Measurements from ENCODE around the gene ATXN7L3. TPM values are rescaled to one million over a fixed set of nuclear protein-coding genes. Genes with fewer than 3 reads are reported as not detected.

The ATXN7L3 gene
- total RNA-seq, 1 donor from 2014 or later = 38.9 TPM

DNA sequence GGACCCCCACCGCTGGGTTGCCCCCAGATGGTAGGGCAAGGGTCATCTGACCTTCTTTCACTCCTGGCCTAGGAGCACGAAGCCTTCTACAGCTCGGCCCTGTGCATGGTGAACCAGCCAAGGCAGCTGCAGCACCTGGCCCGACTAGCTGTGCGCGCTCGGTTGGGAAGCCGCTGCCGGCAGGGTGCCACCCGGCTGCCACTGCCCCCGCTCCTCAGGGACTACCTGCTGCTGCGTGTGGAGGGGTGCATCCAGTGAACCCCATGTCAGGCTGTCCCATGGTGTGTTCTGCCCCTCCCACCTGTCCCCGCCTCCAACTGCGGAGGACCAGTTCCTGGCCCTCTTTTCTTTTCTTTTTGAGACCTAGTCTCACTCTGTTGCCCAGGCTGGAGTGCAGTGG lies 21.6 kb downstream of the ATXN7L3 start:
- Histone ChIP-seq H3K9me3 (ENCODE audit: low read depth) (no peaks in the 10 kb centered on the region), H3F3A (ENCODE audit: low read depth) (no peaks in the 10 kb centered on the region), H3K36me3 (peaks cover 7% of the 10 kb centered on the region), H3K4me3 (no peak overlapping the region), H2AFZ (replicated peaks) (no peak overlapping the region), H3K79me2 (ENCODE audit: low read depth) (peaks cover 16% of the 10 kb centered on the region), H3K27me3 (no peaks in the 10 kb centered on the region), H3K27ac (no peak overlapping the region), H3K9ac (no peak overlapping the region), H4K20me1 (ENCODE audit: low read depth) (peaks cover 9% of the 10 kb centered on the region), H3K4me2 (no peak overlapping the region), H3K4me1 (no peaks in the 10 kb centered on the region)
- H3K27ac Mint-ChIP-seq = no peak overlapping the region
- H3K36me3 Mint-ChIP-seq = peaks cover 24% of the 10 kb centered on the region
- H3K4me1 Mint-ChIP-seq = no peaks in the 10 kb centered on the region
- peaks cover 4% of the 10 kb centered on the region for H3K27me3 Mint-ChIP-seq (ENCODE audit: insufficient read depth, low read depth)
- TF ChIP-seq EZH2phosphoT487 (IDR thresholded peaks at IDR 0.05) = no peak
- TF ChIP-seq, protein P1, sequence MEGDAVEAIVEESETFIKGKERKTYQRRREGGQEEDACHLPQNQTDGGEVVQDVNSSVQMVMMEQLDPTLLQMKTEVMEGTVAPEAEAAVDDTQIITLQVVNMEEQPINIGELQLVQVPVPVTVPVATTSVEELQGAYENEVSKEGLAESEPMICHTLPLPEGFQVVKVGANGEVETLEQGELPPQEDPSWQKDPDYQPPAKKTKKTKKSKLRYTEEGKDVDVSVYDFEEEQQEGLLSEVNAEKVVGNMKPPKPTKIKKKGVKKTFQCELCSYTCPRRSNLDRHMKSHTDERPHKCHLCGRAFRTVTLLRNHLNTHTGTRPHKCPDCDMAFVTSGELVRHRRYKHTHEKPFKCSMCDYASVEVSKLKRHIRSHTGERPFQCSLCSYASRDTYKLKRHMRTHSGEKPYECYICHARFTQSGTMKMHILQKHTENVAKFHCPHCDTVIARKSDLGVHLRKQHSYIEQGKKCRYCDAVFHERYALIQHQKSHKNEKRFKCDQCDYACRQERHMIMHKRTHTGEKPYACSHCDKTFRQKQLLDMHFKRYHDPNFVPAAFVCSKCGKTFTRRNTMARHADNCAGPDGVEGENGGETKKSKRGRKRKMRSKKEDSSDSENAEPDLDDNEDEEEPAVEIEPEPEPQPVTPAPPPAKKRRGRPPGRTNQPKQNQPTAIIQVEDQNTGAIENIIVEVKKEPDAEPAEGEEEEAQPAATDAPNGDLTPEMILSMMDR (IDR thresholded peaks at IDR 0.05) = no peak
- TF ChIP-seq EZH2 (IDR thresholded peaks at IDR 0.05) = no peak
- no peak overlapping the region for H3K4me3 Mint-ChIP-seq
- DNase-seq (ENCODE audit: low spot score) = no peak
- H3K9me3 Mint-ChIP-seq = peaks cover 3% of the 10 kb centered on the region

DNA sequence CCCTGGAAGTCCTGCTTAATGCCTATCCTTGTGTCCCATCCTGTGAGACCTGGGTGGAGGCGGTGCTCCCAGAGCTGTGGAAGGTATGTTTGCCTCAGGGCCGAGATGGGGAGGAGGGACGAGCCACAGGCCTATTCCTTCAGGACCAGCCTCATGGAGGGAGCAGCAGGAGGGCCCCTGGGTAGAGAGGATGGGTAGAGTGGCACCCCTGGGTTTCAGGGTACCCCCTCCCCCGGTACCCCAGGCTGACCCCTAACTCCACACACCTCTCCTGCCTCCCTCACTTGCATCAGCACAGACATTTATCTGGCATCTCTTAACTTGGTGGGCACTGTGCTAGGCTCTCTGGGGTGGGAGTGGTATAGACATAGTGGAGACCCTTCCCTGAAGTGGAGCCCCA lies 22.0 kb downstream of the ATXN7L3 start:
- no peak overlapping the region for H3K4me3 ChIP-seq
- no peak overlapping the region for H2AFZ ChIP-seq (replicated peaks)
- no peaks in the 10 kb centered on the region for H3K4me1 ChIP-seq
- Mint-ChIP-seq H3K4me3 (no peak overlapping the region), H3K36me3 (peaks cover 24% of the 10 kb centered on the region), H3K27ac (no peak overlapping the region), H3K27me3 (ENCODE audit: insufficient read depth, low read depth) (peaks cover 4% of the 10 kb centered on the region), H3K4me1 (no peaks in the 10 kb centered on the region), H3K9me3 (peaks cover 3% of the 10 kb centered on the region)
- no peak overlapping the region for H3K4me2 ChIP-seq
- H3K36me3 ChIP-seq = peaks cover 7% of the 10 kb centered on the region
- H3K79me2 ChIP-seq (ENCODE audit: low read depth) = peaks cover 12% of the 10 kb centered on the region
- H3K9me3 ChIP-seq (ENCODE audit: low read depth) = no peaks in the 10 kb centered on the region
- H4K20me1 ChIP-seq (ENCODE audit: low read depth) = peaks cover 4% of the 10 kb centered on the region
- H3K9ac ChIP-seq = no peak overlapping the region
- H3K27ac ChIP-seq = no peak overlapping the region
- H3K27me3 ChIP-seq = no peaks in the 10 kb centered on the region
- TF ChIP-seq EZH2phosphoT487 (IDR thresholded peaks at IDR 0.05) = no peak
- TF ChIP-seq EZH2 (IDR thresholded peaks at IDR 0.05) = no peak
- TF ChIP-seq, protein P1 (IDR thresholded peaks at IDR 0.05) = no peak
- H3F3A ChIP-seq (ENCODE audit: low read depth) = no peaks in the 10 kb centered on the region
- no peak for DNase-seq (ENCODE audit: low spot score)

DNA sequence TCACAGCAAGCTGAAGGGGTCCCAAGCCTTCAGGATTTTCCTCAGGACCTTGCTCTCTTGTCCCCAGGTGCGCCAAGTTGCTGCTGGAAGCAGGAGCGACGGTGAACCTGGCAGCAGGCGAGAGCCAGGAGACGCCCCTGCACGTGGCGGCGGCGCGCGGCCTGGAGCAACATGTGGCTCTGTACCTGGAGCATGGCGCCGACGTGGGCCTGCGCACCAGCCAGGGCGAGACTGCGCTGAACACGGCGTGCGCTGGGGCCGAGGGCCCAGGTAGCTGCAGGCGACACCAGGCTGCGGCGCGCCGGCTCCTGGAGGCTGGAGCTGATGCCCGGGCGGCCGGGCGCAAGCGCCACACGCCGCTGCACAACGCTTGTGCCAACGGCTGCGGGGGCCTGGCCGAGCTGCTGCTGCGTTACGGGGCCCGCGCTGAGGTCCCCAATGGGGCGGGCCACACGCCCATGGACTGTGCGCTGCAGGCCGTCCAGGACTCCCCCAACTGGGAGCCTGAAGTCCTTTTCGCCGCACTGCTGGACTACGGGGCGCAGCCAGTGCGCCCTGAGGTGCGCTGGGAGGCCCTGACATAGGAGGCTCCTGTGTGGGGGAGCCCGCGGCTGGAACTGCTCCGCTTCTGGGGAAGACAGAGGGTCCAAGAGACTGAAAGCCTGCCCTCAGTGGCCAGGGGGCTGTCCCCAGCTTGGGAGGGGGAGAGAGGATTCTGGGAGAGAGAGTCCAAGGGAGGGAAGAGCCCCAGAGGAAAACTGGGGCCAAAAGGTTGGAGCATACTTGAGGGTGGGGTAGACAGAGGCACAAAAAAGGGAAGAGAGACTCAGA lies 22.8 kb downstream of the ATXN7L3 start:
- Histone ChIP-seq H3K79me2 (ENCODE audit: low read depth) (peaks cover 5% of the 10 kb centered on the region), H3K9ac (no peak overlapping the region), H3K4me2 (no peak overlapping the region), H3K4me1 (no peaks in the 10 kb centered on the region), H3K9me3 (ENCODE audit: low read depth) (no peaks in the 10 kb centered on the region), H3K4me3 (no peak overlapping the region), H2AFZ (replicated peaks) (no peak overlapping the region), H3K27me3 (no peaks in the 10 kb centered on the region), H3F3A (ENCODE audit: low read depth) (no peaks in the 10 kb centered on the region), H3K27ac (no peak overlapping the region), H4K20me1 (ENCODE audit: low read depth) (no peaks in the 10 kb centered on the region), H3K36me3 (peaks cover 3% of the 10 kb centered on the region)
- peaks cover 3% of the 10 kb centered on the region for H3K9me3 Mint-ChIP-seq
- no peak for DNase-seq (ENCODE audit: low spot score)
- TF ChIP-seq EZH2 (IDR thresholded peaks at IDR 0.05) = no peak
- TF ChIP-seq, protein P1 (IDR thresholded peaks at IDR 0.05) = no peak
- TF ChIP-seq EZH2phosphoT487 (IDR thresholded peaks at IDR 0.05) = no peak
- peaks cover 6% of the 10 kb centered on the region for H3K27me3 Mint-ChIP-seq (ENCODE audit: insufficient read depth, low read depth)
- H3K4me3 Mint-ChIP-seq = no peak overlapping the region
- peaks cover 4% of the 10 kb centered on the region for H3K4me1 Mint-ChIP-seq
- peaks cover 20% of the 10 kb centered on the region for H3K36me3 Mint-ChIP-seq
- H3K27ac Mint-ChIP-seq = no peak overlapping the region

Data from neural progenitor cell (in vitro differentiated cells).